ENCODE results near the gene MRTFB.

MRTFB gene

GRCh38 chr16:14292051-14292825 is 221.1 kb downstream of the MRTFB start:
- no peak for DNase-seq

- no peak for DNase-seq
These were observed 225.5 kb downstream of the MRTFB start for GRCh38 chr16:14296663-14297062.

DNA sequence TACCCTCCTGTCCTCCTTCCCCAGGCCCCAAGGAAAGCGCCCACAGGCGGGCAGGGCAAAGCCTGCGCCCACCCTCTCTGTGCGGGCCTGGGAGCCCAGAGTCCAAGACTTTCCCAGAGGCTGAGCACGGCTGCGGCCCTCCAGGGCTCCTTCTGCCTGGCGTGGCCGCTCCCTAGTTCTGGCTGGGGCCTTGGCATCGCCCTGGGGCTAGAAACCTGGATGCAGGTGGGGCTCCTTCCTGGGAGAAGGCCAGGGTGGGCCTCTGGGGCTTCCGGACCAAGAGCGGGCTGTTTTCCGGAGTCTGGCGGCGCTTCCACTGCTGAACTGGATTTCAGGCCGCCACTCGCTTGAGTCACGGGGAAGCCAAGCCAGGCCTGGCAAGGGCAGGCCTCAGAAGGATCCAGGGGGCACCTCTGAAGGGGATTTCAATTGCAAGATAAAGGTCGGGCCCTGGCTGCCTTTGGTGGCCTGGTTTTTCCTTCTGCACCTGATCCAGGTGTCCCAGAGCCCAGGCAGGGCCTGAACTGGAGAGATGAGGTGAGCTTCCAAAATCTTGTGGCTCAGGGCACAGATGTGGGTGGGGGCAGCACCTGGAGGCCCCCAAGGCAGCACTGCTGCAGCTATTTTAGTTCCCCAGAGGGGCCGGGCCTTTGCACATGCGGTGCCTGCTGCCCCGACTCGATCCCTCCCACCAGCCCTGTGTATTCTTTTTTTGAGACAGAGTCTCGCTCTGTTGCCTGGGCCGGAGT is 227.4 kb downstream of the MRTFB start:
- no peak for DNase-seq

DNA sequence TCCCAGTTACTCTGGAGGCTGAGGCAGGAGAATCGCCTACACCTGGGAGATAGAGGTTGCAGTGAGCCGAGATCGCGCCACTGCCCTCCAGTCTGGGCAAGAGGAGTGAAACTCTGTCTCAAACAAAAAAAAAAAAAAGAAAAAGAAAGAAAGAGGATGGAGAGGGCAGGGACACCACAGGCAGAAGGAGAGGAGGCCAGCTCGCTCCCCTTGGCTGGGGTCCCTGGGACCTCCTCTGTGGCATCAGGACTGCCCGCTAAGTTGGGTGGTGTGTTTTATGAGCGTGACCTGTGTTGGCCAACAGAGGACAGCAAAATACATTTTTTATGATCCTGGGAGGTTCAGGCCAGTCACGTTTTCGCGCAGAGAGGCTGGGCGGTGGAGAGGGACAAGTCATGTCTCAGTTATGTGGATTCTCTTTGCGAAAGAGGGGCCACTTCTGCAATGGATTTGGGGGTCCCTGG is 229.6 kb downstream of the MRTFB start:
- no peak for DNase-seq

GRCh38 chr16:14301169-14302030 is 230.3 kb downstream of the MRTFB start:
- DNase-seq: no peak

GRCh38 chr16:14302031-14302398 is 230.9 kb downstream of the MRTFB start:
- no peak for DNase-seq

GRCh38 chr16:14302399-14303181 is 231.5 kb downstream of the MRTFB start:
- DNase-seq: no peak

GRCh38 chr16:14303182-14303618 is 232.1 kb downstream of the MRTFB start:
- no peak for DNase-seq

DNA sequence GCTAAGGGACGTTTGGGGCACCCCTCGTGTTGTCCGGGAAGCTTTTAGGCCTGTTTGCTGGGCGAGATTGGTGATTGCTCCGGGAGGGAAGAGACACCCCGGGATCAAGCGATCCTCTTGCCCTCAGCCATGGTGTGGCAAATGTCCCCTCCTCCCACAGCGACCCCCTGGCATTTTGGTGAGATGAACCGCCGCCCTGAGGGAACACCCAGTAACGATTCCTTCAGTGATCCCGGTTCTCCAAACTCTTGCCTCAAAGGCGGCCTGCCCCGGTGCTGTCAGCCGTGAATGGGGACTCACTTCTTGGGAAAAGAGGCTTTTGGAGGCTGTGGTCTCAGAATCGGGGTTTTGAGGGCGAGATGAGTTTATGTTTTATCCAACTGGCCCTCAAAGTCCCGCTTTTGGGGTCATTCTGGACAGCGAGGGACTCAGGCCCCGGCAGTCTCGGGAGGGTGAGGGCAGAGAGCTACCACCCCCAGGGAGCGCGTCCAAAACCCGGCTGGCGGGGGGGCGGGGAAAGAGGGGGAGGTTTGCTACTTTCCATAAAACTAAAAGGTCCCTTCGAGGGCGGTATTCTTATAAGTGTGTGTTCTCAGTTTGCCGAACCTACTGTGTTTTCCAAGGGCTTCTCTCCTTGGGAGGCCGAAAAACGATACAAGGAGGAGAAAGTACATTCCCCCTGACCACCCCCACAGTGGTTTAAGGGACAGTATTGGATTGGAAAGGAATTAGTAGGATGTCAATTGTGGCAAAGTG is 232.7 kb downstream of the MRTFB start:
- no peak for DNase-seq

GRCh38 chr16:14304891-14305460 is 233.9 kb downstream of the MRTFB start:
- no peak for DNase-seq

DNA sequence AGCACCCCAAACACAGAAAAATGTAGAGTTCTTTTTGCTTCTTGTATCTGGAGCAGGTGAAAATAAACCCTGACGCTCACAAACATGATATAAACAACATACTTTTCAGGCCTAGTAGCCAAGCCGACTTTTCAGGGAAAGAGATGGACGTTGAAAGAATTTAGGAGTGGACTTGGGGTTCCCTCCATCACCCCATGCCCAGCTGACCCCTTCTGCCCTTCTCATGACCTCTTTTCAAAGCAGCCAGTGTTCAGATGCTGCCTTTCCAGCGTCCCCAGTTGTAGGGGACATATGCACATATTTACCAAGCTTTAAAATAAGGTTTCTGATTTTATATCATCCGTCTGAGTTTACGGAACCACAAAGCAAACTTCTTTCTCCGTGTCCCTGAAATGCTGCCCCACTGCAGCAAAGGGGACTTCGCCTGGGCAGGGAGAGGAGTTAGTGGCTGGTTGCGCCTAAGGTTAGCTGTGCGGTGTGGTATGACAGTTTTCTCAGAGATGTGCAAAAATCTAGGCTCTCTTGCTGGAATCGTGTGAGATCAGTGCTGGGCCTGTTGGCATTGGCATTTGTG is 235.5 kb downstream of the MRTFB start:
- no peak for DNase-seq

DNA sequence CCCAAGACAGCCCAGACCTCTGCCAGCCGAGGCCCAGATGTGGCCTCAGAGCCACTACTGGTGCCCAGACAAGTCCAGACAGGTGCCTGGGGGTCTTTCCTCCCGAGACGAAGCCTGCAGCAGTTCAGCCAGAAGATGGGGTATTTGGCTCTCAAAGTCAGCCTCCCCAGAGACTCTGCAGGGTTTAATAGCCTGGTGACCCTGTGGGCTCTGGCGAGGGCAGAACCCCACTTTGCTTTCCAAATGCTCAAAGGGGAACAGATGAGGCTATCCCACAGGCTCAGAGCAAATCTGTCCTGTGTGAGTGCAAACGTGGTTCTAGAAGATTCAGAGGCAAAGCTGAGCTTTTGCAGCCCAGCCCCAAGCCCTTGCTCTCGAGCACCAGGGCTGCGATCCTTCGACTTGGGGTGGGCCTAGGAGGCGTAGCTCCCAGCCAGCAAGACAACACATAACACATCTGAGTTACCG is 236.0 kb downstream of the MRTFB start:
- no peak for DNase-seq

DNA sequence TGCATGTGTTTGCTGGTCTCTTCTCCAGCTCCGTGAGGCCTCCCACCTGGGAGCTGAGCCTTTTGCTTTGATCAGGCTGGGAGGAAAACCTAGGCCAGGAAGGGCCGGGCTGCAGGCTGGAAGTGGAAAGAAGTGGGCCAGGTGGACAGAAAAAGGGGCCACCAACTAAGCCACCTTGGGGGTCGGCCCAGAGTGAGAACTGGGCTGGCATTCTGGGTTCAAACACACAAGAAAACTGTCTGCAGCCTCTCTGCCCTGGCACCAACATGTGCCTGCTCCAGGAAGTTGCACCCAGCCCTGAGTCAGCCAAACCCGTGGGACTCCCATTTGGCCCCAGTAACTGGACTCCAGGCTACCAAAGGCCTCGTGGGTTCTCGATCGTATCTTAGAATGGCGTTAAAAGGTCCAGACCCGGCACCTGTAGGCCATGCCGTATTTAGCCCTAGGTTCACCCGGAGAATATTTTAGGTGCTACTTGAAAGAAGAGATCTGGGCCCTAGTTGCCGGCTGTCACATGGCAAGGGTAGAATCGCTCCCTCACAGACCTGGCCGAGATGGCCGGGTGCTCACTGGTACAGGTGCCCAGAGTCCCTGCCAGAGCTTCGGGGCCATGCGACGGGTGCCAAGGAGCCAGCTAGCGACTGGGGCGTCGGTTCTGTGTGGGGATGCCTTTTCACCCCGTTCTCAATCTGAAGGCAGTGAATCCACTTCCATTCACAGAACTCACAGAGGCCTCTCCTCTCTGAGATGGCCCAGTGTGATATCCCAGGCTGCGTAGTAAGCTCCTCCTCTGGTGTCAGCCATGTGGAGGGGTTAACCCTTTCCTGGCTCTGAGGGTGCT is 236.6 kb downstream of the MRTFB start:
- DNase-seq: no peak

GRCh38 chr16:14308368-14308723 is 237.2 kb downstream of the MRTFB start:
- no peak for DNase-seq

DNA sequence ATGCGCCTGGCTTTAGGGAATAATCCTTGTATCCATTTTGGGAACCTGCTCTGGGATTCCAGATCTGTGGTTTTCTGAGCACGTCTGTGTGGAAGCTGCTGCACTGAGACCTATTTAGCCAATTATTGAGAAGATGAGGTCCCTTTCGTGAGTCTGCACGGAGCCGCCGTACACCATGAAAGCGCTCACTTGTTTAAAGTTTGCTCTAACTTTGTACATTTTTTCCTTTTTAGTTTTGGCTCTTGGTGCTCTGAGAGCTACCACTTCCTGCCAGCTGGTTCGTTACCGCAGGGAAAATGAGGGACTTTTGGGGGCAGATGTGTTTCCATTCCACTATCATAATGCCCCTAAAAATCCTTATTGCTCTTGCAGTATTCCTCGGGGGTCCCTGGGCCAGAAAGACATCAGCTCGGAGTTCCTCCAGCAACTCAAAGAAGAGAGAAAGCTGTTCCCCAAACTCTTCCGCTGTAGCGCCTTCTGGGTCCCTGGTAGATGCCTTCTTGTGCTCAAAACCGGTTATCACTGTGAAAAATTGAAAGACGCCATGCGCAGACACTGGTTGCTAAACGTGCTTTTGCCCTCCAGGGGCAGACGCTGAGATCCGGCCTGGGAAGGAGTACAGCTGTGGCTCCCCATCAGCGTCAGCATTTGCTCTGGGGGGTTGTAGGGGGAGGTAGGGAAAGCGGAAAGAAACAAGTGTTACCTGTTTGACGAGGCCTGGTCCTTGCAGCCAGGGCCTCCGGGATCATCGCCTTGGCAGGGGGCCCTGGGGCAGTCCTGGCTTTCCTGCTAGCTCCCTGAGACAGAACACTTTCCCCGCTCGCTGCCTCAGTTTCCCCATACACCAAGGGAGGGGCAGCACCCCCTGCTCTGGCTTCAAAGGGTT is 238.1 kb downstream of the MRTFB start:
- DNase-seq: no peak

DNA sequence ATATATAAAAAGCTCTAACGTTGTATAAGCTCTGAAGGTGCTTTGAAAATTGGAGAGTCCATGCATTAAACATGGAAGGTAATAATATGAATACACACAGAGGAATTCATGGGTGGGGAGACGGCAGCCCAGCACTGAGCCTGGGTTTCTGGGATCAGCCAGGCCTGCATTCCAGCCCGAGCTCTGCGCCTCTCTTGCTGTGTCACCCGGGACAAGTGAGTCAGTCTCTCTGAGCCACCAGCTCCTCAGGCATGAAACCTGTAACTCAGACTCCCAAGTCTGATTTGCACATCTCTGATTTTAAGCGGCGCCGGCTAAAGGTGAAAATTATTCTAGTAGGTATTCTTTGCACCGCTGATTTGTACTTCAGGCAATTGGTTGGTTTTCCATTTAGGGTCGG is 238.8 kb downstream of the MRTFB start:
- no peak for DNase-seq

DNA sequence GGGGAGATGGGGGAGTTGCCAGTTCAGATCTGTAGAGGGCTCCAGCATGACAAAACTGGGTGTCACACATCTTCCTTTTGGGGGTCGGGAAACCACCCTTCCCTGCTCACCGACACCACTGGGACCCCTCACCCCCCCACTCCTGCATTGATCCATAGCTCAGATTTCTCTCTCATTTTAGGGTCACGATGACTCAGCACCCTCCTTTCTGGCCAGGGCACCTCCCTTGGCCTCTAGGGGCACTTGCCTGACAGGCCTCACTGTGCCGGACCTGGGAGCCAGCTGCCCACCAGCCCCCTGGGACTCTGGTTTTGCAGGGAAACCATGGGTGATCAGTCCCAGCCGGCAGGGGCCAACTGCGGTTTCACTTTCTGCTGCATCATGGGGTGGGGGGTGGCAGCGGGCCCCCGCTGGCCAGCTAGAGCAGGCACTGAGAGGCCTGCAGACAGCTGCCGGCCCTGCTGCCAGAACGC is 239.4 kb downstream of the MRTFB start:
- no peak for DNase-seq

DNA sequence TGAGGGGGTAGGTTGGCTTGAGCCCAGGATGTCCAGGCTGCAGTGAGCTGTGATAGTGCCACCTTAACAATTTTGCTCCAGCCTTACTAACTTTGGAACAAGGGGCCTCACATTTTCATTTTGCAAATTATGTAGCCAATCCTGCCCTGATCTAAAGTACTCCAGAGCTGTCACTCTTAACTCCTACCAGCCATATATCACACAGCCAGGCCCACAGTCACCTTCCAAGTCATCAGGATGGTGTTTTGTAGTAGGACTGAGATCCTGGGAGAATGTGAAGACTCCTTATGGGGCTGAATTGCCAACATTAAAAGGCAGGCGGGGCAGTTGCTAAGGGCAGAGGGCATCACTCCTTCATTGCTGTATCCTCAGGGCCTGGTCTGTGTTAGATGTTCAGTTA is 243.0 kb downstream of the MRTFB start:
- DNase-seq: no peak
